H54 (cell line): ENCODE measurements around the gene STK17B.
A peak's percentile ranks its signal among the peaks of the same experiment; 100 is the strongest.

Experiments used
- DNase-seq: peaks from one replicate; pipeline ENCODE4 v3.0.0; 2011; ENCODE audit warnings: low spot score, mixed read lengths; ENCODE audit not compliant: insufficient read length
- FAIRE-seq: peaks from 3 replicates; lab custom pipeline; 2011; peaks lifted over from hg19 to GRCh38; lab: Jason Lieb, UNC
- POLR2A ChIP-seq: IDR thresholded peaks from 2 replicates; pipeline ENCODE4 v1.6.1; 2011; ENCODE audit warnings: low read depth, mild to moderate bottlenecking, low read length

The STK17B gene

GRCh38 chr2:196171248-196171871, at the start of gene STK17B:
TSS of gene STK17B (minus strand) at chr2:196171578. CDS start at chr2:196163383, 8,195 bp downstream.
- DNase-seq, result peak; percentile 90
- peak; percentile 78 for FAIRE-seq
- peak; percentile 98 for TF ChIP-seq POLR2A

GRCh38 chr2:196220671-196221070, 49.3 kb upstream of the STK17B start:
- FAIRE-seq, result peak; percentile 41
- no peak for DNase-seq
- TF ChIP-seq POLR2A, result no peak

GRCh38 chr2:196219671-196220070, 48.3 kb upstream of the STK17B start:
- DNase-seq (no peak), FAIRE-seq (no peak)
- no peak for TF ChIP-seq POLR2A

- DNase-seq, result no peak
- FAIRE-seq, result no peak
- TF ChIP-seq POLR2A, result no peak
These were observed 46.7 kb upstream of the STK17B start for GRCh38 chr2:196218106-196218505.

GRCh38 chr2:196217116-196217515, 45.7 kb upstream of the STK17B start:
- no peak for FAIRE-seq
- DNase-seq, result no peak
- TF ChIP-seq POLR2A, result no peak

- no peak for FAIRE-seq
- DNase-seq, result no peak
- no peak for TF ChIP-seq POLR2A
These were observed 44.0 kb upstream of the STK17B start for GRCh38 chr2:196215376-196215775.

- FAIRE-seq, result no peak
- DNase-seq, result no peak
- TF ChIP-seq POLR2A, result no peak
These were observed 42.8 kb upstream of the STK17B start for GRCh38 chr2:196214156-196214555.

GRCh38 chr2:196213252-196213980, 42.0 kb upstream of the STK17B start:
- TF ChIP-seq POLR2A, result no peak
- FAIRE-seq, result no peak

GRCh38 chr2:196208915-196209314, 37.5 kb upstream of the STK17B start:
- DNase-seq (no peak), FAIRE-seq (no peak)
- TF ChIP-seq POLR2A, result no peak

More at GRCh38 chr2:196213252-196213980, 42.0 kb upstream of the STK17B start:
- no peak for DNase-seq

- no peak for TF ChIP-seq POLR2A
- DNase-seq (no peak), FAIRE-seq (no peak)
These were observed 35.4 kb upstream of the STK17B start for GRCh38 chr2:196206804-196207203.

- FAIRE-seq (no peak), DNase-seq (no peak)
- no peak for TF ChIP-seq POLR2A
These were observed 34.6 kb upstream of the STK17B start for GRCh38 chr2:196205881-196206435.

GRCh38 chr2:196205011-196205766, 33.8 kb upstream of the STK17B start:
- no peak for TF ChIP-seq POLR2A
- no peak for FAIRE-seq
- no peak for DNase-seq

- no peak for TF ChIP-seq POLR2A
- DNase-seq (no peak), FAIRE-seq (no peak)
These were observed 30.0 kb upstream of the STK17B start for GRCh38 chr2:196201229-196202009.
